Mesenchymal stem cell (in vitro differentiated cells and primary cell): ENCODE results near the gene TMEM44.
A peak's percentile ranks its signal among the peaks of the same experiment; 100 is the strongest.

Source experiments
- DNase-seq: peaks from one replicate; pipeline ENCODE4 v3.0.0-alpha.2; 2013
- H2AFZ ChIP-seq: one replicate; pipeline ENCODE4 v1.6.1; 2013; ENCODE audit warnings: low read depth, mild to moderate bottlenecking, control low read depth, inconsistent platforms, low read length, moderate library complexity
- H2AK5ac ChIP-seq: 2 replicates; pipeline ENCODE4 v1.6.1; 2013; ENCODE audit warnings: low read length, moderate library complexity, mild to moderate bottlenecking, inconsistent platforms; ENCODE audit not compliant: severe bottlenecking
- H2BK120ac ChIP-seq: one replicate; pipeline ENCODE4 v1.6.1; 2013; ENCODE audit warnings: low read depth, mild to moderate bottlenecking, inconsistent platforms, low read length, moderate library complexity
- H2BK12ac ChIP-seq, 2 experiments: one replicate each; pipeline ENCODE4 v1.6.1; 2013; ENCODE audit warnings: inconsistent platforms in 2 of 2, low read length in 2 of 2, mild to moderate bottlenecking in 2 of 2, moderate library complexity in 2 of 2, control low read depth in 1 of 2
- H2BK15ac ChIP-seq: one replicate; pipeline ENCODE4 v1.6.1; 2013; ENCODE audit warnings: mild to moderate bottlenecking, low read depth, inconsistent platforms; ENCODE audit not compliant: poor library complexity, severe bottlenecking
- H2BK5ac ChIP-seq: 2 replicates; pipeline ENCODE4 v1.6.1; 2013; ENCODE audit warnings: low read depth, mild to moderate bottlenecking, low read length, control low read depth, inconsistent platforms; ENCODE audit not compliant: poor library complexity, severe bottlenecking
- H3K14ac ChIP-seq, 2 experiments: one replicate each; pipeline ENCODE4 v1.6.1; 2013; ENCODE audit warnings: inconsistent platforms in 2 of 2, low read length in 2 of 2, control low read depth in 1 of 2, mild to moderate bottlenecking in 1 of 2, moderate library complexity in 1 of 2
- H3K18ac ChIP-seq, 2 experiments: one replicate each; pipeline ENCODE4 v1.6.1; 2013; ENCODE audit warnings: inconsistent platforms in 2 of 2, low read length in 2 of 2, control low read depth in 1 of 2, low read depth in 1 of 2, mild to moderate bottlenecking in 1 of 2
- H3K23ac ChIP-seq, 2 experiments: one replicate each; pipeline ENCODE4 v1.6.1; 2013; ENCODE audit warnings: inconsistent platforms in 2 of 2, low read length in 2 of 2, mild to moderate bottlenecking in 2 of 2, moderate library complexity in 2 of 2, control low read depth in 1 of 2
- H3K27ac ChIP-seq: 2 replicates; pipeline ENCODE4 v1.5.1; 2013; ENCODE audit warnings: mild to moderate bottlenecking, moderate library complexity, low read length, control low read depth, inconsistent platforms; ENCODE audit not compliant: poor library complexity, severe bottlenecking
- H3K27me3 ChIP-seq, 2 experiments: 2 replicates each; pipeline versions ENCODE4 v1.6.1 to v1.7.0; 2013; ENCODE audit warnings: low read length in 2 of 2, mild to moderate bottlenecking in 2 of 2, moderate library complexity in 2 of 2, control low read depth in 1 of 2, inconsistent platforms in 1 of 2; ENCODE audit not compliant: control insufficient read depth in 1 of 2, insufficient read depth in 1 of 2
- H3K36me3 ChIP-seq, 2 experiments: 2 replicates each; pipeline versions ENCODE4 v1.6.1 to v1.7.0; 2013; ENCODE audit warnings: low read length in 2 of 2, control low read depth in 1 of 2, inconsistent platforms in 1 of 2, low read depth in 1 of 2, mild to moderate bottlenecking in 1 of 2; ENCODE audit not compliant: insufficient read depth in 2 of 2, control insufficient read depth in 1 of 2
- H3K4ac ChIP-seq, 2 experiments: one replicate each; pipeline ENCODE4 v1.6.1; 2013; ENCODE audit warnings: inconsistent platforms in 2 of 2, low read length in 2 of 2, mild to moderate bottlenecking in 2 of 2, moderate library complexity in 2 of 2, control low read depth in 1 of 2, low read depth in 1 of 2
- H3K4me1 ChIP-seq: 2 replicates; pipeline ENCODE4 v1.6.1; 2013; ENCODE audit warnings: low read depth, low read length, control low read depth; ENCODE audit not compliant: control insufficient read depth, insufficient read depth
- H3K4me2 ChIP-seq: 2 replicates; pipeline ENCODE4 v1.6.1; 2013; ENCODE audit warnings: low read length, mild to moderate bottlenecking, inconsistent platforms; ENCODE audit not compliant: poor library complexity, severe bottlenecking
- H3K4me3 ChIP-seq, 2 experiments: 2 replicates each; pipeline versions ENCODE4 v1.5.1 to v1.7.0; 2013; ENCODE audit warnings: low read length in 2 of 2, mild to moderate bottlenecking in 2 of 2, control low read depth in 1 of 2, low read depth in 1 of 2; ENCODE audit not compliant: insufficient read depth in 1 of 2
- H3K79me1 ChIP-seq: replicated peaks from 2 replicates; pipeline ENCODE4 v1.6.1; 2013; ENCODE audit warnings: mild to moderate bottlenecking, control low read depth, low read length, inconsistent platforms; ENCODE audit not compliant: poor library complexity, severe bottlenecking
- H3K9ac ChIP-seq: 2 replicates; pipeline ENCODE4 v1.7.0; 2013; ENCODE audit warnings: mild to moderate bottlenecking, low read length, moderate library complexity
- H3K9me3 ChIP-seq: 2 replicates; pipeline ENCODE4 v1.7.0; 2013; ENCODE audit warnings: mild to moderate bottlenecking, low read length; ENCODE audit not compliant: control insufficient read depth
- H4K8ac ChIP-seq: one replicate; pipeline ENCODE4 v1.6.1; 2013; ENCODE audit warnings: inconsistent platforms, mild to moderate bottlenecking, low read length, moderate library complexity
- H4K91ac ChIP-seq: one replicate; pipeline ENCODE4 v1.6.1; 2013; ENCODE audit warnings: mild to moderate bottlenecking, low read length, inconsistent platforms
- WGBS: methylation state at CpG from one replicate; pipeline ENCODE4 v1.1.7; 2013; ENCODE audit warnings: mixed read lengths; 5-methylcytosine and 5-hydroxymethylcytosine counted together

TMEM44 gene

DNA sequence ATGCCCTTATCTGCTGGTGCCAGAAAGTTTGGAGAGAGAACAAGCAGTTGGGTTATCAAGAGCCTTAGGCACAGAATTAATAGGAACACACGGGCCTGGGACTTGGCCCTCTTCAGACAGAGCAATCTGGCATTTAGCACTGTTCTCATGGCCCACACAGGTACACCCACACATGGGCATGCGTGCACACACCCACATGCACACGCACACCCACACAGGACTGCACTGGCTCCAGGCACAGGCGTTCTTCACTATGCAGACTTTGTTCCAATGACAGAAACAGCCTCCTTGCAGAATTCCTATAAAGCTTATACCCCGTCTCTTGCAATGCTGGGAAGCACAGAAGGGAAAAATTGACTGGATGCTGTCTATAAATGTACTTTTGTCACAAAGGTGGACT, 36.3 kb downstream of the TMEM44 start:
- Histone ChIP-seq H3K36me3 (peaks cover 4 to 28% of the 10 kb centered on the region in 2 experiments), H3K4me1 (peaks cover 24% of the 10 kb centered on the region), H2BK120ac (no peak overlapping the region), H3K4me3 (no peak overlapping the region), H3K18ac (no peak overlapping the region), H3K23ac (peak overlapping the region in 1 of 2 experiments; percentile 14), H4K91ac (no peak overlapping the region), H3K4me2 (no peak overlapping the region), H3K27me3 (no peaks in the 10 kb centered on the region), H2AFZ (no peak overlapping the region), H3K79me1 (no peaks in the 10 kb centered on the region), H2BK15ac (no peak overlapping the region), H4K8ac (no peak overlapping the region), H2BK5ac (no peak overlapping the region), H3K27ac (no peak overlapping the region), H2AK5ac (no peak overlapping the region), H3K4ac (no peak overlapping the region), H2BK12ac (no peak overlapping the region), H3K9ac (no peak overlapping the region), H3K14ac (no peak overlapping the region), H3K9me3 (no peaks in the 10 kb centered on the region)
- no peak for DNase-seq
- 92% methylated on average over 5 of the region's 5 CpGs for WGBS

DNA sequence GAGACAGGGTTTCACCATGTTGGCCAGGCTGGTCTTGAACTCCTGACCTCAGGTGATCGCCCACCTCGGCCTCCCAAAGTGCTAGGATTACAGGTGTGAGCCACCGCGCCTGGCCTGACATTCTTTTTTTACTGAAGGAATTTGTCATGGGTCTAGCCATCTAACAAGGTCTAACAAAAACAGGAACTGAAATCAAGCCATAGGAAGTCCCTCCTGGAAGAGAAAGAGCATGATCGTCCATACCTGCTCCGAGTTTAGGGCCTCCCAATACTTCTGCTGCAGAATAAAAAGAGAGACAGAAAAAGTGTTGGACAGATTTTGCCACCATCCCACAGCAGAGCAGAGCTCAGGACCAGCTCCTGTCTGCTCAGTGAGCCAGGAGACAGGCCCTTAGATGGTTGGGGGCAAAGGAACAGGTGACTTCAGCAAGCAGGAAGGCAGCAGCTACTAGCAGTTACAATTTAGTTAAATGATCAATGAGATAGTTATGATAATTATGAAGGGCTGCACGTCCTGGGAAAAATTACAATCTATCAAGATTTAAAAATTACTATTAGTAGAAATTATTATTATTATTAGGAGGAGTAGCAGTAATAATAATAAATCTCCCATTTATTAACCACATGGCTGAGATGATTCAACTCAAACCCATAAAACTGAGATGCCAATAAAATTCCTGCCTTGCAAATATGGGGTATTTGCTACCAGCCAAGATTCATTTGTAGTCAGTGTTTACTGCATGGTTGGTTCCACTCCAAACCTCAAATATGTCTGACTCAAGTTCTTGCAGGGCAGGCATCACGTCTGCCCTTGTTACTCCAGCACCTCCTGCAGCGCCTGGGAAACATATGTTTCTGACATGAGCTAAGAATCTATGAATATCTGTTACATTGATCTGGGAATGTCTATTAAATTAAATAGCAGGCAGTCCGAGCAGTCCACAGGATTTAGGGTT, 40.1 kb downstream of the TMEM44 start:
- peak overlapping the region; percentile 73 for H2BK15ac ChIP-seq
- H3K4me2 ChIP-seq: no peak overlapping the region
- peaks cover 14% of the 10 kb centered on the region for H3K4me1 ChIP-seq
- H2BK120ac ChIP-seq: no peak overlapping the region
- H2BK5ac ChIP-seq: no peak overlapping the region
- H3K4me3 ChIP-seq: no peak overlapping the region
- H4K91ac ChIP-seq: no peak overlapping the region
- H3K4ac ChIP-seq: peak overlapping the region in 1 of 2 experiments; percentile 69
- H2AK5ac ChIP-seq: no peak overlapping the region
- H3K9me3 ChIP-seq: no peaks in the 10 kb centered on the region
- H2AFZ ChIP-seq: no peak overlapping the region
- H3K9ac ChIP-seq: peak overlapping the region; percentile 87
- H3K27me3 ChIP-seq: no peaks in the 10 kb centered on the region
- H3K27ac ChIP-seq: peak overlapping the region; percentile 76
- H3K23ac ChIP-seq: no peak overlapping the region
- peak overlapping the region in 1 of 2 experiments; percentile 67 for H3K18ac ChIP-seq
- DNase-seq: peak; percentile 99
- H4K8ac ChIP-seq: no peak overlapping the region
- peaks cover 2% of the 10 kb centered on the region for H3K79me1 ChIP-seq
- no peak overlapping the region for H3K14ac ChIP-seq
- peak overlapping the region; percentile 38 to 45 for H2BK12ac ChIP-seq
- WGBS: 76% methylated on average over 7 of the region's 10 CpGs
- H3K36me3 ChIP-seq: peaks cover 7 to 42% of the 10 kb centered on the region in 2 experiments

GRCh38 chr3:194588741-194589140, 44.5 kb downstream of the TMEM44 start:
- no peak overlapping the region for H4K91ac ChIP-seq
- peak; percentile 79 for DNase-seq
- H3K27ac ChIP-seq: no peak overlapping the region
- no peak overlapping the region for H2BK120ac ChIP-seq
- H2BK12ac ChIP-seq: no peak overlapping the region
- no peak overlapping the region for H2BK15ac ChIP-seq
- H3K27me3 ChIP-seq: no peaks in the 10 kb centered on the region
- 75% methylated on average over 2 of the region's 3 CpGs for WGBS
- no peak overlapping the region for H3K18ac ChIP-seq
- peaks cover 6% of the 10 kb centered on the region for H3K79me1 ChIP-seq
- no peak overlapping the region for H3K9ac ChIP-seq
- H2BK5ac ChIP-seq: no peak overlapping the region
- peaks cover 10% of the 10 kb centered on the region for H3K4me1 ChIP-seq
- no peak overlapping the region for H4K8ac ChIP-seq
- no peak overlapping the region for H3K14ac ChIP-seq
- no peak overlapping the region for H2AK5ac ChIP-seq
- H3K9me3 ChIP-seq: no peaks in the 10 kb centered on the region
- H3K4me2 ChIP-seq: no peak overlapping the region
- H3K4me3 ChIP-seq: no peak overlapping the region
- no peak overlapping the region for H2AFZ ChIP-seq
- H3K23ac ChIP-seq: no peak overlapping the region
- H3K4ac ChIP-seq: no peak overlapping the region
- H3K36me3 ChIP-seq: peaks cover 9 to 44% of the 10 kb centered on the region in 2 experiments

DNA sequence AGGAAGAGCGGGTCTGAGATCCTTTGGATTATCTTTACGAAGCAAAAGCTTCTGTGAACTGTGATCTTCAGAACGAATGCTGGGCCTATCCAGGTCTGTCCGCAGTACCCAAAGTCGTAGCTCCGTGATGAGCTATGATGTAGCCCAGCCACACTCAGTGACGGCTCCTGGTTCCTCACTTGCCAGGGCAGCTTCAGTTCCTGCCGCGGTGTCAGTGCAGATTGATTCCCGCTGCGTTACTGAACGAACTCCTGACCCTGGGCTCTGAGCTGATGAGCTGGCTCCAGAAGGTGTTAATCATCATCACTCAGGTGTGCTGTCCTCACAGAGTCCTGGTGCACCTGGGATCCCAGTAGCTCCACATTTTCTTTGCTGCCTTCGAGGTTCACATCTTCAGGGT, 45.0 kb downstream of the TMEM44 start:
- no peak overlapping the region for H2AK5ac ChIP-seq
- no peak overlapping the region for H2BK120ac ChIP-seq
- H3K9me3 ChIP-seq: no peaks in the 10 kb centered on the region
- H2AFZ ChIP-seq: no peak overlapping the region
- no peak overlapping the region for H3K14ac ChIP-seq
- no peak overlapping the region for H3K9ac ChIP-seq
- H3K4ac ChIP-seq: no peak overlapping the region
- H4K8ac ChIP-seq: no peak overlapping the region
- no peak overlapping the region for H3K18ac ChIP-seq
- H3K79me1 ChIP-seq: peaks cover 6% of the 10 kb centered on the region
- DNase-seq: no peak
- no peak overlapping the region for H3K27ac ChIP-seq
- no peak overlapping the region for H2BK5ac ChIP-seq
- no peak overlapping the region for H2BK15ac ChIP-seq
- 96% methylated on average over 13 of the region's 13 CpGs for WGBS
- no peak overlapping the region for H4K91ac ChIP-seq
- H2BK12ac ChIP-seq: peak overlapping the region in 1 of 2 experiments; percentile 37
- no peaks in the 10 kb centered on the region for H3K27me3 ChIP-seq
- H3K36me3 ChIP-seq: peaks cover 9 to 44% of the 10 kb centered on the region in 2 experiments
- no peak overlapping the region for H3K4me3 ChIP-seq
- peaks cover 9% of the 10 kb centered on the region for H3K4me1 ChIP-seq
- no peak overlapping the region for H3K4me2 ChIP-seq
- no peak overlapping the region for H3K23ac ChIP-seq
